D721Med (cell line): ENCODE data around the gene RASSF1.

Experiments
- DNase-seq: peaks from one replicate; pipeline ENCODE4 v3.0.0; 2011; ENCODE audit warnings: low spot score; ENCODE audit not compliant: insufficient read length
- FAIRE-seq: peaks from 2 replicates; lab custom pipeline; 2011; peaks lifted over from hg19 to GRCh38; lab: Jason Lieb, UNC
- TF ChIP-seq, protein P1 (sequence below): IDR thresholded peaks from 2 replicates; pipeline ENCODE4 v1.5.1; 2012; ENCODE audit warnings: mild to moderate bottlenecking, control low read depth; ENCODE audit not compliant: insufficient read depth; ENCODE audit errors: missing control alignments

The RASSF1 gene

DNA sequence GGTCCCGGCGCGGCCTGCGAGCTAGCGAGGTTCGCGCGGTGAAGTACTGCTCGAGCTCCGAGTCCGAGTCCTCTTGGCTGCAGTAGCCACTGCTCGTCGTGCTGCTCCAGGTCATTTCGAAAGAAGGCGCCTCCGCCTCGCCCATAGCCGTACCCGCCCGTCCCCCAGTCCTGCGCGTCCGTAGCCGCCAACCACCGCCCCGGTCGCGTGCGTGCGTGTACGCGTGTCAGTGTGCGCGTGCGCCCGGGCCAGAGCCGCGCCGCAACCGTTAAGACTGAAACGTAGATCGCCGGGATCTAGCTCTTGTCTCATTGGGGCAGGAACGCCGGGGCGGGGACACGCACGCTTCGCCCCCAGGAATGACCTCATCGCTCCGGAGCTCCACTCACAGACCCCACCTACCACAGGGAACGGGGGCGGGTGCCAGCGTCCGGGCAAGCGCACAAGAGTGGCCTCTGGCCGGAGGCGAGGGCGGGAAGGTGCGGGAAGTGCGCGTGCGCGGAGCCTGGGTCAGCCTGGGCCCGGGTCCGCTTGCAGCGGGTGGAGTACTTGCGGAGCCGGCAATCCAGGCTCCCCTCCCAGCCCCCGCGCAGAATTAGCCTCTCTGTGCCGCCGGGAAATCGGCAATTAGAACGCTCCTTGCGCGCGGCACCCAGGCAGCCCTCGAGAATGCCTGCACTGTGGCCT, 3.3 kb downstream of the RASSF1 start:
- TF ChIP-seq, protein P1, sequence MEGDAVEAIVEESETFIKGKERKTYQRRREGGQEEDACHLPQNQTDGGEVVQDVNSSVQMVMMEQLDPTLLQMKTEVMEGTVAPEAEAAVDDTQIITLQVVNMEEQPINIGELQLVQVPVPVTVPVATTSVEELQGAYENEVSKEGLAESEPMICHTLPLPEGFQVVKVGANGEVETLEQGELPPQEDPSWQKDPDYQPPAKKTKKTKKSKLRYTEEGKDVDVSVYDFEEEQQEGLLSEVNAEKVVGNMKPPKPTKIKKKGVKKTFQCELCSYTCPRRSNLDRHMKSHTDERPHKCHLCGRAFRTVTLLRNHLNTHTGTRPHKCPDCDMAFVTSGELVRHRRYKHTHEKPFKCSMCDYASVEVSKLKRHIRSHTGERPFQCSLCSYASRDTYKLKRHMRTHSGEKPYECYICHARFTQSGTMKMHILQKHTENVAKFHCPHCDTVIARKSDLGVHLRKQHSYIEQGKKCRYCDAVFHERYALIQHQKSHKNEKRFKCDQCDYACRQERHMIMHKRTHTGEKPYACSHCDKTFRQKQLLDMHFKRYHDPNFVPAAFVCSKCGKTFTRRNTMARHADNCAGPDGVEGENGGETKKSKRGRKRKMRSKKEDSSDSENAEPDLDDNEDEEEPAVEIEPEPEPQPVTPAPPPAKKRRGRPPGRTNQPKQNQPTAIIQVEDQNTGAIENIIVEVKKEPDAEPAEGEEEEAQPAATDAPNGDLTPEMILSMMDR: no peak
- DNase-seq (peak; percentile 100), FAIRE-seq (no peak)

GRCh38 chr3:50336452-50337174, 4.0 kb downstream of the RASSF1 start:
- DNase-seq: no peak
- no peak for FAIRE-seq
- TF ChIP-seq, protein P1: no peak

GRCh38 chr3:50334339-50335075, 6.1 kb downstream of the RASSF1 start:
- DNase-seq: no peak
- TF ChIP-seq, protein P1: no peak
- FAIRE-seq: no peak

DNA sequence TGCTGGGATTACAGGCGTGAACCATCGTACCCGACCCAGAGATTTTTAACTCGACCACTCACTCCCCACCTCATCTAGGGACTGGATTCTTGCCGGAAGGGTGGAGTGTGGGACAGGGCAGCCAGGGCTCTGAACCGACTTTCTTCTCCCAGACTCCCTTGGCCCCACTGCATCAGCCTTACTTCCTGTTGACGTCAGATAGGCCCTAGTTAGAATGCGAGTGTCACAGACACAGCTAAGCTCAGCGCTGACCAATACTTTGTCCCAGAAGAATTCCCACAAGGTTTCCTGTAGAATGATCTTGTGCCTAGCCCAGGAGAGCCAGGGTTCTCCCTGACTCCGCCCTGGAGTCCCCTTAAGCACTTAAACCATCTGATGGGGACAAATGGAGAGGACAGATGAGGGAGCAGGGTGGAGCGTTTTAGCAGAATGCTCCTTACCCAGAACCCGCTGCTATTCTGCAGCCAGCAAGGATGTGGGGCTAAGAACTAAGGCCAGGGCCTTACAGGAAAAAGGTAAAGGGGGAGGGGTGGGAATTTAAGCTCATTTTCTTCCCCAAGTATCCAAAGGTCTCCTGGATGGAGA, 6.8 kb downstream of the RASSF1 start:
- TF ChIP-seq, protein P1: no peak
- FAIRE-seq (no peak), DNase-seq (no peak)

GRCh38 chr3:50331364-50331907, 9.2 kb downstream of the RASSF1 start:
- TF ChIP-seq, protein P1: no peak

GRCh38 chr3:50330330-50330729, 10.3 kb downstream of the RASSF1 start:
- FAIRE-seq (no peak), DNase-seq (no peak)
- TF ChIP-seq, protein P1: no peak

More at GRCh38 chr3:50331364-50331907, 9.2 kb downstream of the RASSF1 start:
- no peak for FAIRE-seq
- DNase-seq: no peak
